Measurements from ENCODE around the gene UFSP1.

UFSP1 gene

DNA sequence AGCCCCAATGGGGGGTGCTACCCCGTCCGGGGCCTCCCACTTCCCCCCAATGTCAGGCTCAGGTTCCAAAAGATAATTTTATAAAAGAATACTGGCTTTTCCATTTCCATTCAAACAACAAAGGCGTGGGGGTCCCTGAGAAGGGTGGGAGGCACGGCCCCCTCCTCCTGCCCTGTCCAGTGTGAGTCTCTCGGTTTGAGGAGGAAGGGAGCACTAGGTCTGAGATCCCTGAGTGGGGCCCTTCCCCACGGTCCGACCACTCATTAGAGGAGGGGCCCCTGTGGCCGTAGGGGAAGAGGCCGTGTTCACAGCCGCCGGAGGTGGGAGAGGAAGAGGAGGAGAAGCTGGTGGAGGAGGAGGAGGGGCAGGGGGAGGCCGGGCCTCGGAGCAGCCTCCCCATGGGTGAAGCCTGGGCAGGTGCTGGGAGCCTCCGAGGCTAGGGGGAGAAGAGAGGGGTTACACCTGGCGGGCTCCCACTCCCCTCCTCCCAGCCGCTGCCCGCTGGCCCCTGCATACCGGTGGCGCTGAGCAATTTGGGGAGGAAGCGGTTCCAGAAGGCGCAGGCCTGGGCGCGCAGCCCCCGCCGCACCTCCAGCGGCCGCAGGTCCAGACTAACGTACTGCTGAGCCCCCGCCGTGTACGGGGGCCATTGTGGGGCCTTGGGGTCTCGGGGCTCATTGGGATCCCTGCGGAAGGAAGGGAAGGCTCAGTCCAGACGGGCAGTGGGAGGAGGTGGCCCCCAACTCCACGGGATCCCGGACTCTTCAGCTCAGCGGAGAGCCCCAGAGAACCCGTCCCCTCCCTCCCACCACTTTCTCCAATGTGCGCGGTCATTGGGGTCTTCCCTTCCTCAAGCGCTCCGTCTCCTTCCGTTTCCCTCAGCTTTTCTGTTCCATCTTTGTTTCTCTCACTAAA, 1.4 kb upstream of the UFSP1 start:
- H3K4me3 ChIP-seq (ENCODE audit: low read depth, low read length): peak overlapping the region; percentile 63
- TF ChIP-seq CTCF (conservative IDR thresholded peaks at IDR 0.05; ENCODE audit: low read depth, low read length): no peak
- no peak for DNase-seq (ENCODE audit: low read depth)

DNA sequence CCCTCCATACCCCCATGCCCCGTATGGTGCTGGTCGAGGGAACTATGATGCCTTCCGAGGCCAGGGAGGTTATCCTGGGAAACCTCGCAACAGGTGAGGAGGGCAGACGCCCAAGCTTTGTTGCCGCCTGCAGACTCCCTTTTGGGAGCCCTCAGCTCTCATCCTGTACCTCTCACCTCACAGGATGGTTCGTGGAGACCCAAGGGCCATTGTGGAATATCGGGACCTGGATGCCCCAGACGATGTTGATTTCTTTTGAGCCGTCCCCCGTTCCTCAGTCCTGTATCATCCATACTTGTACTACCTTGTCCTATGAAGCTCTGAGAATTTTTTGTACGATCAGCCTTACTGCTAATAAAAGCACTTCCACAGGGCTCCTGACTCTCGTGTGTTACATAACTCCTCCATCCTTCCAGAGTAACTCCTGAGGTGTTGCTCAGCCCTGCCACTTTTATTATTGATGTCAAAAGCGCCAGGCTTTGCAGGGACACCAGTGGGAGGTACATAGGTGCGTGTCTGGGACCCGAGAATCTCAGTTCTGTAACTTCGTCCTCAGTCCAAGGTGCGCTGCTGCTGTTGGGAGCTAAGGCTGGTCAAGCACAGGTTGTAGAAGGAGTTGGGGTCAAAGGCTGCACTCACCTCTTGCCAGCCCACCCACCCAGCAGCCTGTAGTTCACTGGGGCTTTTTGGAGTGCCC, 1.1 kb downstream of the UFSP1 start:
- DNase-seq (ENCODE audit: low read depth): no peak
- peak overlapping the region; percentile 81 for H3K4me3 ChIP-seq (ENCODE audit: low read depth, low read length)
- no peak for TF ChIP-seq CTCF (conservative IDR thresholded peaks at IDR 0.05; ENCODE audit: low read depth, low read length)

DNA sequence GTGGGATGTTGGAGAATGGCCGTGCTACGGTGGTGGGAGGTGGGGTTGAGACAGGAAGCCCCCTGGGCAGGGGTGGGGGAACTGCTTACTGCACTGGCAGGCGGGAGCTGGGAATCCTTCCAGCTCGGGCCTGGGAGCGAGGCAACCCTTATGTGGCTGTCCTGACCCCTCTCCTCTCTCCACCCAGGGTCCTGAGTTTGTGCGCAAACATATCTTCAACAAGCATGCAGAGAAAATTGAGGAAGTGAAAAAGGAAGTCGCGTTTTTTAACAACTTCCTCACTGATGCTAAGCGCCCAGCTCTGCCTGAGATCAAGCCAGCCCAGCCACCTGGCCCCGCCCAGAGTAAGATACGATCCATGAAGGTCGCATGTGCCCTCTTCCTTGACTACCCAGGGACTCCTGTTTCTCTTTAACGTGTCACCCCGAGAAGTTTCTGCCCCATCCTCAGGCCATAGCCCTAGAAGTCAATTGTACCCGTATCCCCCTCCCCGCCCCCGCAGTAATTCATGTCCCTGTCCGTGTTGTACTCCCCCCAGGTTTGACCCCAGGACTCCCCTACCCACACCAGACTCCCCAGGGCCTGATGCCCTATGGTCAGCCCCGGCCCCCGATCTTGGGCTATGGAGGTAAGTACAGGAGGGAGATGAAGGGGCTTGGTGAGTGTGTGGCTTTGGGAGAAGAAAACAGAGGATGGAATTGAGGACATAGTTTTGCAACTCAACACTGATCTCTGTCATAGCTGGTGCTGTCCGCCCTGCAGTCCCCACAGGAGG, 1.8 kb downstream of the UFSP1 start:
- DNase-seq (ENCODE audit: low read depth): peak; percentile 38
- TF ChIP-seq CTCF (conservative IDR thresholded peaks at IDR 0.05; ENCODE audit: low read depth, low read length): no peak
- H3K4me3 ChIP-seq (ENCODE audit: low read depth, low read length): no peak overlapping the region

DNA sequence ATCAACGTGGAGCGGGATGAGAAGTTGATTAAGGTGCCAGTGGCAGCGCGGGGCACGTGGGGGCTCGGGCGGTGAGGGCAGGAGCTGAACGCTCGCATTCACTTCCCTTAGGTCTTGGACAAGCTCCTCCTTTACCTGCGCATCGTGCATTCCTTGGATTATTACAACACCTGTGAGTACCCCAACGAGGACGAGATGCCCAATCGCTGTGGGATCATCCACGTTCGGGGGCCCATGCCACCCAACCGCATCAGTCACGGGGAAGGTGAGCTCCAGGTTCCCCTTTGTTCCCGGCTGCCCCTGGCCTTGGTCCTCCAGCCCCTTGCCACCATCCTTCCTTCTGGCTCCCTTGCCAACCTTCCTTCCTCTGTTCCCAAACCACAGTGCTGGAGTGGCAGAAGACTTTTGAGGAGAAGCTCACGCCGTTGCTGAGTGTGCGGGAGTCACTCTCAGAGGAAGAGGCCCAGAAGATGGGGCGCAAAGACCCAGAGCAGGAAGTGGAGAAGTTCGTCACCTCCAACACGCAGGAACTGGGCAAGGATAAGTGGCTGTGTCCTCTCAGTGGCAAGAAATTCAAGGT, 2.5 kb downstream of the UFSP1 start:
- H3K4me3 ChIP-seq (ENCODE audit: low read depth, low read length): no peak overlapping the region
- no peak for DNase-seq (ENCODE audit: low read depth)
- no peak for TF ChIP-seq CTCF (conservative IDR thresholded peaks at IDR 0.05; ENCODE audit: low read depth, low read length)

DNA sequence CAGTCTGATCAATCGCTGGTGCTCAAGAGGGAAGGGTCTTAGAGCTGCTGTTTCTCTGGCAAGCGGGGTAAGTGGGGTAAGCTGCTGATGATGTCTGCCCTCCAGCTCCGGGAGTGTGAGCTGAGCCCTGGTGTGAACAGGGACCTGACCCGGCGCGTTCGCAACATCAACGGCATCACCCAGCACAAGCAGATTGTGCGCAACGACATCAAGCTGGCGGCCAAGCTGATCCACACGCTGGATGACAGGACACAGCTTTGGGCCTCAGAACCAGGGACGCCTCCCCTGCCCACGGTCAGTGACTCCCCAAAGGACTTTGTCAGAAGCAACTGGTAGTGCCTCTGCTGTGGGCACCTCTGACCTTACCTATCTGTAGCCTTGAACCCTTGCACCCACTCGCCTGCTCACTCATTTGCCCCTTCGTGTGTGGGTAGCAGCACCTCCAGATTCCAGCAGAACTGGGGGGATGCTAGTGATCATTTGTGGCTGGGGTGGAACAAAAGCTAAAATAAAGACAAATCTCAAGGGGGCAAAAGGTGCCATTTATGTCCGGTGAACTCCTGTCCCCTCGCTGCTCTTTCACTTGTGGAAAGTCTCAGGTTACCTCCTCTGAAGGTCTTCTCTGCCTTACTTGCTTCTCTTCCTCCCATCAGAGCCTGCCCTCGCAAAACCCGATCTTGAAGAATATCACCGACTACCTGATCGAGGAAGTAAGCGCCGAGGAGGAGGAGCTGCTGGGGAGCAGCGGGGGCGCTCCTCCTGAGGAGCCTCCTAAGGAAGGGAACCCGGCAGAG, 3.2 kb downstream of the UFSP1 start:
- TF ChIP-seq CTCF (conservative IDR thresholded peaks at IDR 0.05; ENCODE audit: low read depth, low read length): no peak
- no peak for DNase-seq (ENCODE audit: low read depth)
- no peak overlapping the region for H3K4me3 ChIP-seq (ENCODE audit: low read depth, low read length)
